Activated naive CD8-positive, alpha-beta T cell (primary cell): ENCODE results near the gene SLC35A4.
A peak's percentile ranks its signal among the peaks of the same experiment; 100 is the strongest.

Source experiments
- H3K27ac Mint-ChIP-seq: one replicate; pipeline ENCODE4 v1.8.0; 2021; ENCODE audit warnings: mixed read lengths
- H3K27me3 Mint-ChIP-seq: one replicate; pipeline ENCODE4 v1.8.0; 2021; ENCODE audit warnings: mixed read lengths
- H3K36me3 Mint-ChIP-seq: one replicate; pipeline ENCODE4 v1.8.0; 2021; ENCODE audit warnings: mixed read lengths
- H3K4me1 Mint-ChIP-seq: one replicate; pipeline ENCODE4 v1.8.0; 2021; ENCODE audit warnings: low read depth, mixed read lengths
- H3K4me3 Mint-ChIP-seq: one replicate; pipeline ENCODE4 v1.8.0; 2021; ENCODE audit warnings: mild to moderate bottlenecking, mixed read lengths
- H3K9me3 Mint-ChIP-seq: one replicate; pipeline ENCODE4 v1.8.0; 2021; ENCODE audit warnings: low read depth, mixed read lengths

The SLC35A4 gene

GRCh38 chr5:140553657-140554056 is 11.0 kb upstream of the SLC35A4 start:
- peaks cover 5% of the 10 kb centered on the region for H3K36me3 Mint-ChIP-seq
- peaks cover 66% of the 10 kb centered on the region for H3K4me1 Mint-ChIP-seq
- no peaks in the 10 kb centered on the region for H3K9me3 Mint-ChIP-seq
- no peaks in the 10 kb centered on the region for H3K27me3 Mint-ChIP-seq
- H3K27ac Mint-ChIP-seq = peak overlapping the region; percentile 94
- peak overlapping the region; percentile 75 for H3K4me3 Mint-ChIP-seq

GRCh38 chr5:140554454-140554853 is 10.2 kb upstream of the SLC35A4 start:
- Mint-ChIP-seq H3K4me3 (peak overlapping the region; percentile 75), H3K36me3 (peaks cover 5% of the 10 kb centered on the region), H3K27me3 (no peaks in the 10 kb centered on the region), H3K27ac (peak overlapping the region; percentile 94), H3K4me1 (peaks cover 58% of the 10 kb centered on the region), H3K9me3 (no peaks in the 10 kb centered on the region)

- no peaks in the 10 kb centered on the region for H3K27me3 Mint-ChIP-seq
- peaks cover 51% of the 10 kb centered on the region for H3K4me1 Mint-ChIP-seq
- peaks cover 3% of the 10 kb centered on the region for H3K36me3 Mint-ChIP-seq
- peak overlapping the region; percentile 87 for H3K4me3 Mint-ChIP-seq
- peak overlapping the region; percentile 85 for H3K27ac Mint-ChIP-seq
- H3K9me3 Mint-ChIP-seq = no peaks in the 10 kb centered on the region
Measured at GRCh38 chr5:140555747-140556312, 8.8 kb upstream of the SLC35A4 start.

GRCh38 chr5:140556438-140556837 is 8.2 kb upstream of the SLC35A4 start:
- Mint-ChIP-seq H3K36me3 (peaks cover 3% of the 10 kb centered on the region), H3K27me3 (no peaks in the 10 kb centered on the region), H3K4me3 (peak overlapping the region; percentile 87), H3K4me1 (peaks cover 47% of the 10 kb centered on the region), H3K9me3 (no peaks in the 10 kb centered on the region), H3K27ac (peak overlapping the region; percentile 85)

- Mint-ChIP-seq H3K27ac (peak within 1 kb of the TSS; percentile 85), H3K36me3 (peaks cover 3% of the 10 kb centered on the region), H3K4me3 (peak within 1 kb of the TSS; percentile 87), H3K9me3 (no peaks in the 10 kb centered on the region), H3K27me3 (no peaks in the 10 kb centered on the region), H3K4me1 (peaks cover 45% of the 10 kb centered on the region)
Measured at GRCh38 chr5:140557136-140557805, 7.4 kb upstream of the SLC35A4 start, which contains the start of gene SRA1. Gene SRA1 (minus strand): TSS chr5:140557473. CDS start chr5:140557452, 21 bp downstream.

- Mint-ChIP-seq H3K4me3 (peak overlapping the region; percentile 87), H3K9me3 (no peaks in the 10 kb centered on the region), H3K27ac (peak overlapping the region; percentile 85), H3K36me3 (peaks cover 3% of the 10 kb centered on the region), H3K27me3 (no peaks in the 10 kb centered on the region), H3K4me1 (peaks cover 46% of the 10 kb centered on the region)
Measured at GRCh38 chr5:140557965-140558364, 6.7 kb upstream of the SLC35A4 start.

- H3K36me3 Mint-ChIP-seq = peaks cover 3% of the 10 kb centered on the region
- H3K4me1 Mint-ChIP-seq = peaks cover 43% of the 10 kb centered on the region
- H3K4me3 Mint-ChIP-seq = no peak overlapping the region
Measured at GRCh38 chr5:140558542-140558941, 6.1 kb upstream of the SLC35A4 start.

GRCh38 chr5:140560227-140560626 is 4.4 kb upstream of the SLC35A4 start:
- Mint-ChIP-seq H3K9me3 (no peaks in the 10 kb centered on the region), H3K4me3 (no peak overlapping the region), H3K36me3 (peaks cover 3% of the 10 kb centered on the region), H3K27ac (peak overlapping the region; percentile 34), H3K27me3 (no peaks in the 10 kb centered on the region), H3K4me1 (peaks cover 34% of the 10 kb centered on the region)

More at GRCh38 chr5:140558542-140558941, 6.1 kb upstream of the SLC35A4 start:
- Mint-ChIP-seq H3K27me3 (no peaks in the 10 kb centered on the region), H3K9me3 (no peaks in the 10 kb centered on the region), H3K27ac (no peak overlapping the region)

- Mint-ChIP-seq H3K9me3 (no peaks in the 10 kb centered on the region), H3K36me3 (peaks cover 3% of the 10 kb centered on the region), H3K27me3 (no peaks in the 10 kb centered on the region), H3K4me1 (peaks cover 34% of the 10 kb centered on the region), H3K4me3 (no peak overlapping the region), H3K27ac (no peak overlapping the region)
Measured at GRCh38 chr5:140561753-140562523, 2.7 kb upstream of the SLC35A4 start.

- peaks cover 3% of the 10 kb centered on the region for H3K36me3 Mint-ChIP-seq
- peaks cover 45% of the 10 kb centered on the region for H3K4me1 Mint-ChIP-seq
Measured at GRCh38 chr5:140563596-140563995, 1.0 kb upstream of the SLC35A4 start.

GRCh38 chr5:140565024-140565779 is 574 bp downstream of the SLC35A4 start:
- H3K4me3 Mint-ChIP-seq = peak overlapping the region; percentile 91
- no peaks in the 10 kb centered on the region for H3K9me3 Mint-ChIP-seq
- no peaks in the 10 kb centered on the region for H3K27me3 Mint-ChIP-seq
- peaks cover 3% of the 10 kb centered on the region for H3K36me3 Mint-ChIP-seq
- H3K4me1 Mint-ChIP-seq = peaks cover 59% of the 10 kb centered on the region
- peak overlapping the region; percentile 98 for H3K27ac Mint-ChIP-seq

More at GRCh38 chr5:140563596-140563995, 1.0 kb upstream of the SLC35A4 start:
- Mint-ChIP-seq H3K27me3 (no peaks in the 10 kb centered on the region), H3K27ac (peak overlapping the region; percentile 92), H3K4me3 (peak overlapping the region; percentile 91), H3K9me3 (no peaks in the 10 kb centered on the region)

GRCh38 chr5:140565780-140566095 is 1.1 kb downstream of the SLC35A4 start:
- peaks cover 61% of the 10 kb centered on the region for H3K4me1 Mint-ChIP-seq
- peak overlapping the region; percentile 91 for H3K4me3 Mint-ChIP-seq
- H3K27ac Mint-ChIP-seq = peak overlapping the region; percentile 98

GRCh38 chr5:140566665-140567064 is 2.0 kb downstream of the SLC35A4 start:
- H3K27me3 Mint-ChIP-seq = no peaks in the 10 kb centered on the region
- peaks cover 61% of the 10 kb centered on the region for H3K4me1 Mint-ChIP-seq
- peak overlapping the region; percentile 29 for H3K27ac Mint-ChIP-seq
- H3K4me3 Mint-ChIP-seq = peak overlapping the region; percentile 21
- H3K9me3 Mint-ChIP-seq = no peaks in the 10 kb centered on the region
- H3K36me3 Mint-ChIP-seq = peaks cover 5% of the 10 kb centered on the region

More at GRCh38 chr5:140565780-140566095, 1.1 kb downstream of the SLC35A4 start:
- Mint-ChIP-seq H3K27me3 (no peaks in the 10 kb centered on the region), H3K36me3 (peaks cover 4% of the 10 kb centered on the region), H3K9me3 (no peaks in the 10 kb centered on the region)

- peak overlapping the region; percentile 29 for H3K27ac Mint-ChIP-seq
- H3K9me3 Mint-ChIP-seq = no peaks in the 10 kb centered on the region
- peak overlapping the region; percentile 21 for H3K4me3 Mint-ChIP-seq
- peaks cover 5% of the 10 kb centered on the region for H3K36me3 Mint-ChIP-seq
- H3K27me3 Mint-ChIP-seq = no peaks in the 10 kb centered on the region
- peaks cover 61% of the 10 kb centered on the region for H3K4me1 Mint-ChIP-seq
Measured at GRCh38 chr5:140567136-140567818, 2.6 kb downstream of the SLC35A4 start.
